Liver (tissue), 9 donors: ENCODE measurements around the gene LANCL3. TPM values are rescaled to one million over a fixed set of nuclear protein-coding genes. Genes with fewer than 3 reads are reported as not detected.

Experiments used
- DNase-seq: peaks from one replicate; pipeline ENCODE4 v3.0.0-alpha.2; 2017; ENCODE audit warnings: low spot score
- H3K27ac ChIP-seq, 2 donors: one replicate each; pipeline ENCODE4 v1.7.0; 2013; ENCODE audit warnings: inconsistent platforms in 2 of 2, low read length in 2 of 2, control low read depth in 1 of 2, low read depth in 1 of 2, mild to moderate bottlenecking in 1 of 2
- H3K27me3 ChIP-seq, 4 donors: one replicate each; pipeline versions ENCODE4 v1.6.1 to v1.7.0; 2013; ENCODE audit warnings: low read length in 3 of 4, inconsistent platforms in 1 of 4, mild to moderate bottlenecking in 1 of 4, moderate library complexity in 1 of 4; ENCODE audit not compliant: control insufficient read depth in 4 of 4, insufficient read depth in 4 of 4
- H3K36me3 ChIP-seq, 4 donors: one replicate each; pipeline versions ENCODE4 v1.6.1 to v1.7.0; 2013; ENCODE audit warnings: low read length in 3 of 4, mild to moderate bottlenecking in 3 of 4, low read depth in 1 of 4, moderate library complexity in 1 of 4; ENCODE audit not compliant: control insufficient read depth in 4 of 4, insufficient read depth in 3 of 4
- H3K4me1 ChIP-seq, 4 donors: one replicate each; pipeline versions ENCODE4 v1.6.1 to v1.7.0; 2013; ENCODE audit warnings: low read length in 3 of 4, mild to moderate bottlenecking in 3 of 4, moderate library complexity in 1 of 4; ENCODE audit not compliant: control insufficient read depth in 4 of 4, insufficient read depth in 4 of 4
- H3K4me3 ChIP-seq, 3 donors: one replicate each; pipeline versions ENCODE4 v1.6.1 to v1.7.0; 2013; ENCODE audit warnings: low read length in 3 of 3, control low read depth in 1 of 3, low read depth in 1 of 3, mild to moderate bottlenecking in 1 of 3
- H3K9ac ChIP-seq, 2 donors: one replicate each; pipeline ENCODE4 v1.7.0; 2013; ENCODE audit warnings: low read length in 2 of 2, mild to moderate bottlenecking in 2 of 2, moderate library complexity in 2 of 2, control low read depth in 1 of 2, low read depth in 1 of 2
- H3K9me3 ChIP-seq, 4 donors: one replicate each; pipeline versions ENCODE4 v1.6.1 to v1.7.0; 2013; ENCODE audit warnings: low read length in 3 of 4; ENCODE audit not compliant: control insufficient read depth in 4 of 4
- CTCF ChIP-seq: fragments of 150-350 bp; IDR thresholded peaks from 2 replicates; pipeline ENCODE4 v1.5.1; 2017; ENCODE audit warnings: improper control_type of control experiment, low read depth, low read length; ENCODE audit not compliant: missing input control
- EGR1 ChIP-seq, 2 donors: IDR thresholded peaks; 2 replicates each; pipeline ENCODE4 v1.6.1; 2016 to 2018; ENCODE audit warnings: antibody characterized with exemption in 2 of 2, low read depth in 2 of 2
- GABPA ChIP-seq, 2 donors: IDR thresholded peaks in 1 of 2; conservative IDR thresholded peaks in 1 of 2; 2 replicates each; pipeline ENCODE4 v1.6.1; 2016; ENCODE audit warnings: antibody characterized with exemption in 2 of 2, mild to moderate bottlenecking in 1 of 2, moderate library complexity in 1 of 2
- HNF4G ChIP-seq: IDR thresholded peaks from 2 replicates; pipeline ENCODE4 v1.6.1; 2016; ENCODE audit warnings: antibody characterized with exemption
- JUND ChIP-seq, 2 donors: IDR thresholded peaks; 2 replicates each; pipeline ENCODE4 v1.6.1; 2016; ENCODE audit warnings: antibody characterized with exemption in 2 of 2
- MAX ChIP-seq: IDR thresholded peaks from 2 replicates; pipeline ENCODE4 v1.6.1; 2016; ENCODE audit warnings: antibody characterized with exemption
- NR2F2 ChIP-seq: IDR thresholded peaks from 2 replicates; pipeline ENCODE4 v1.6.1; 2016; ENCODE audit warnings: antibody characterized with exemption
- REST ChIP-seq: IDR thresholded peaks from 2 replicates; pipeline ENCODE4 v1.6.1; 2016; ENCODE audit warnings: antibody characterized with exemption, mild to moderate bottlenecking
- RXRA ChIP-seq, 2 donors: IDR thresholded peaks; 2 replicates each; pipeline ENCODE4 v1.6.1; 2017 to 2018; ENCODE audit warnings: antibody characterized with exemption in 2 of 2, mild to moderate bottlenecking in 1 of 2
- TAF1 ChIP-seq: conservative IDR thresholded peaks from 2 replicates; pipeline ENCODE4 v1.6.1; 2016; ENCODE audit warnings: antibody characterized with exemption, mild to moderate bottlenecking
- WGBS: extraction: QIAGEN DNeasy Blood & Tissue Kit; methylation state at CpG from one replicate; pipeline ENCODE4 v1.1.7; 2013; 5-methylcytosine and 5-hydroxymethylcytosine counted together
- polyA plus RNA-seq, 2 donors: library from polyadenylated mRNA; stranded (reverse) in 1 of 2; unstranded in 1 of 2; fragments of 200-250 nt in 1 of 2; fragments of >200 nt in 1 of 2; fragmentation: Nextera tagmentation in 1 of 2; extraction: Ambion mirVana in 1 of 2; gene quantifications; one replicate each; pipeline versions ENCODE4 v1.2.1 to v1.2.3, GENCODE V29; 2013 to 2015
- total RNA-seq, 2 donors: library from RNA; depleted of rRNA; stranded (reverse); fragments of >200 nt; gene quantifications; one replicate each; pipeline ENCODE4 v1.2.3, GENCODE V29; 2014
- donor health status: healthy.
- donor health status: healthy.
- donor health status: healthy.
- donor health status: healthy.
- donor health status: healthy.

LANCL3 gene
- total and polyA plus RNA-seq, 4 donors = under 0.01 to 2.1 (median 0.01) TPM; not detected in 1

GRCh38 chrX:37684426-37684825 lies 113.0 kb downstream of the LANCL3 start:
- Histone ChIP-seq H3K4me3 (no peak overlapping the region), H3K4me1 (peaks cover 0 to 6% (median 1%) of the 10 kb centered on the region in 4 donors), H3K36me3 (no peaks in the 10 kb centered on the region), H3K27ac (no peak overlapping the region), H3K9ac (no peak overlapping the region), H3K27me3 (no peaks in the 10 kb centered on the region), H3K9me3 (no peaks in the 10 kb centered on the region)
- no peak for DNase-seq
- no peak for TF ChIP-seq EGR1 (IDR thresholded peaks at IDR 0.05; ENCODE audit: low read depth in 2 of 2)
- TF ChIP-seq REST = no peak
- TF ChIP-seq JUND (IDR thresholded peaks at IDR 0.05) = no peak
- no peak for TF ChIP-seq MAX

GRCh38 chrX:37684973-37685372 lies 113.5 kb downstream of the LANCL3 start:
- 87% methylated on average over 3 of the region's 3 CpGs for WGBS
- peak overlapping the region in 1 of 3 donors; percentile 58 for H3K4me3 ChIP-seq
- H3K36me3 ChIP-seq = no peaks in the 10 kb centered on the region
- TF ChIP-seq JUND (IDR thresholded peaks at IDR 0.05) = no peak
- no peak for TF ChIP-seq CTCF
- no peak for TF ChIP-seq HNF4G
- no peak for TF ChIP-seq GABPA (IDR thresholded peaks at IDR 0.05 in 1 of 2, conservative IDR thresholded peaks at IDR 0.05 in 1 of 2)
- no peak for TF ChIP-seq RXRA (IDR thresholded peaks at IDR 0.05)
- H3K9me3 ChIP-seq = no peaks in the 10 kb centered on the region
- DNase-seq = no peak
- peaks cover 0 to 6% (median 1%) of the 10 kb centered on the region in 4 donors for H3K4me1 ChIP-seq
- H3K27me3 ChIP-seq = no peaks in the 10 kb centered on the region
- H3K9ac ChIP-seq = no peak overlapping the region
- H3K27ac ChIP-seq = no peak overlapping the region

- 5% methylated on average over 100 of the region's 100 CpGs for WGBS
- Histone ChIP-seq H3K36me3 (no peaks in the 10 kb centered on the region), H3K4me1 (peaks cover 0 to 6% (median 1%) of the 10 kb centered on the region in 4 donors), H3K4me3 (peak within 1 kb of the TSS; percentile 30 to 58 (median 41)), H3K27me3 (no peaks in the 10 kb centered on the region), H3K9me3 (no peaks in the 10 kb centered on the region), H3K9ac (no peak within 1 kb of the TSS), H3K27ac (no peak within 1 kb of the TSS)
- DNase-seq = peak; percentile 68
- no peak for TF ChIP-seq GABPA (IDR thresholded peaks at IDR 0.05 in 1 of 2, conservative IDR thresholded peaks at IDR 0.05 in 1 of 2)
- TF ChIP-seq NR2F2 = no peak
- TF ChIP-seq TAF1 = no peak
Observed at GRCh38 chrX:37685381-37686359, 114.2 kb downstream of the LANCL3 start, which contains the start of gene XK. Gene XK, plus strand, starts transcription at chrX:37685791. Its CDS starts 171 bp downstream, at chrX:37685962.
